NCI-H748 treated with DMSO at 0.1 percent for 48 hours (cell line): ENCODE data around the gene LIPG.

ENCODE experiments used
- DNase-seq: peaks from one replicate; lab custom pipeline; 2025; lab: John Stamatoyannopoulos, UW

The LIPG gene

DNA sequence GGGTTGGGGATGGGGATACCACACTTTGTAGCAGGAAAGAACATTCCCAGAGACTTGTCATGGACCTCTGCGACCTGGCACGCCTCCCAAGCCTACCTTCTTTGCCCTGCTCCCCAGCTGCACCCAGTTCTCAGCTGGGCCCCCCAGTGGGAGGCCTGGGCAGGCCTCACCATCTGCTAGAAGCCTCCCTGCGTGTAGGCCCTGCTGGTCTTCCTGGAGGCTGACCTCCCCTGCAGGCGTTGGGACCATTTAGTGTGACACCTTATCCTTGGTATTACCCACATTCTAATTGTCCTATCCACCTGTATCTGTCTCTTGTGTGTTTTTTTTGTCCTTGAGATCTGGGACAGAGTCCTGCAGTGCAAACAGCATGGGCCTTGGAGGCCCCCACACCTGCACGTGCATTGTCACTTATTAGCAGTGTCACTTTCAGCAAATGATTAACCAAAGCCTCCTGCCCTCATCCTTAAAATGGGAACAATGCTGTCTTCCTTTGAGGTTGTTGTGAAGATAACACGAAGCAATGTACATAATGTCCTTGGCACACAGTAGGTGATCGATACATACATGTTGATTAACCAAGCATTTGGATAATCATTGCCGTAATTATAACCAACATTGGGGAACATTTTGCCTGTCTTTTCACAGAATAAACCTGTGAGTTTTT lies 77.2 kb downstream of the LIPG start:
- DNase-seq: no peak

GRCh38 chr18:49639643-49640391 lies 78.0 kb downstream of the LIPG start:
- DNase-seq: no peak

GRCh38 chr18:49640741-49641140 lies 78.9 kb downstream of the LIPG start:
- DNase-seq: no peak

DNA sequence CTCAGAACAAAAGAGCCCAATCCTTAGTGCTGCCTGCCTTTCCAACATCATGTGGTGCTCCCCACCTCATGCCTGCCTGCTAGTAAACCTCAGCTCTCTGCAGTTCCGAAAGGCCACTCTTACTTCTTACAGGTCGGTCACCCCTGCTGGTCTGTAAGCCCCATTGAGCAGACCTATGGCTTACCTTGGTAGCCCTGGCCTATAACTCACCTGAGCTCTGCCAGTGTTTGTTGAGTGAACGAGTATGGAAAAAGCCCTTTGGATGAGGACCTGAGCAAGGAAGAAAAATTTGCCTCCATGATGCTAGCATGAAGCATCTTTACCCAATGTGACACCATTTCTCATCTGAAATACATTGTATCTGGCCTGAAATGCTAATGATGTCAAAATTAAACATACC lies 83.3 kb downstream of the LIPG start:
- DNase-seq: no peak

DNA sequence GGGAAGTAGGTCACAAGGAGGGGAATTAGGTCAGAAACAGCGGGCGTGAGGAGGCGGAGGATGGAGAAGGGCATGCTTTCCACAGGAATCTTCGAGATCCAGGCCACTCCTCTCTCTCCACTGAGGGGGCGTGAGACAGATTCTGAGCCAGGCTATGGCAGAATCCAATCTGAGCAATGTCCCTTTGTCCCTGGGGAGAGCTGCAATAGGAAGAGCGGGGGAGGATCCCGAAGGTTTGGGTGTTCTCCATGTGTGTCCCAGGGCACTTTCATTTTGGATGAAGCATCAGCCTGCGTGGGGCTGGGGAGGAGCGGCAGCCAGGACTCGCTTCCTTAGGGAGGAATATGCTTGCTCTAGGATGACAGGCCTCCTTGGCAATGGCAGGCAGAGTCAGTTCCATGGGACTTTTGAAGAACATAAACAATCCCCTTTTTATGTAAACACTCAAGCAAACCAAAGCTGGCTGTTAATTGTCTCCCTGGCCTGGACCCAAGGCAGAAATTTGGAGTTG lies 84.0 kb downstream of the LIPG start:
- no peak for DNase-seq

DNA sequence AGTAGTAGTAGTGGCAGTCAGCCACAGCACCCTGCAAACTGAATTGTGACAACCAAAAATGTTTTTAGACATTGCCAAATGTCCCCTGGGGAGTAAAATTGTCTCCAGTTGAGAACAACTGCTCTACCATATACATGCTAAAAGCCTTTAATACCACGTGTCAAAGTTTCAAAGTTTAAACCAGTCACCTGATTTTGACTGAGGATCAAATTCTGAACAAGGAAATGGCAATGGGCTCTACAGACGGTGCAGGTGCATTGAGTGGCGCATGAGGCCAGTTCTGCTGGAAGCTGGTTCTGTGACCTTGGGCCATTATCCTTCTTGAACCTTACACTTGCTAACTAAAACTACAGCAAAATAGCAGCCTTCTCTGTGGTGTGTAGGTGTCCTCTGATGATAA lies 85.0 kb downstream of the LIPG start:
- DNase-seq: no peak

GRCh38 chr18:49647496-49648168 lies 85.8 kb downstream of the LIPG start:
- no peak for DNase-seq

- DNase-seq: no peak
These were observed 86.5 kb downstream of the LIPG start for GRCh38 chr18:49648326-49648725.
